NCI-H1436 treated with DMSO at 0.1 percent for 48 hours (cell line): Measurements from ENCODE around the gene PTRHD1.
"Not testable (repeated sequence)": the region's sequence is repeated elsewhere in the genome, so short reads cannot be mapped to it uniquely, and the experiment has no call there.

Experiments used
- DNase-seq: peaks from one replicate; lab custom pipeline; 2025; lab: John Stamatoyannopoulos, UW

PTRHD1 gene

GRCh38 chr2:24809316-24810007 lies 16.3 kb upstream of the PTRHD1 start:
- no peak for DNase-seq

- DNase-seq: no peak
Measured at GRCh38 chr2:24806661-24807036, 13.5 kb upstream of the PTRHD1 start.

DNA sequence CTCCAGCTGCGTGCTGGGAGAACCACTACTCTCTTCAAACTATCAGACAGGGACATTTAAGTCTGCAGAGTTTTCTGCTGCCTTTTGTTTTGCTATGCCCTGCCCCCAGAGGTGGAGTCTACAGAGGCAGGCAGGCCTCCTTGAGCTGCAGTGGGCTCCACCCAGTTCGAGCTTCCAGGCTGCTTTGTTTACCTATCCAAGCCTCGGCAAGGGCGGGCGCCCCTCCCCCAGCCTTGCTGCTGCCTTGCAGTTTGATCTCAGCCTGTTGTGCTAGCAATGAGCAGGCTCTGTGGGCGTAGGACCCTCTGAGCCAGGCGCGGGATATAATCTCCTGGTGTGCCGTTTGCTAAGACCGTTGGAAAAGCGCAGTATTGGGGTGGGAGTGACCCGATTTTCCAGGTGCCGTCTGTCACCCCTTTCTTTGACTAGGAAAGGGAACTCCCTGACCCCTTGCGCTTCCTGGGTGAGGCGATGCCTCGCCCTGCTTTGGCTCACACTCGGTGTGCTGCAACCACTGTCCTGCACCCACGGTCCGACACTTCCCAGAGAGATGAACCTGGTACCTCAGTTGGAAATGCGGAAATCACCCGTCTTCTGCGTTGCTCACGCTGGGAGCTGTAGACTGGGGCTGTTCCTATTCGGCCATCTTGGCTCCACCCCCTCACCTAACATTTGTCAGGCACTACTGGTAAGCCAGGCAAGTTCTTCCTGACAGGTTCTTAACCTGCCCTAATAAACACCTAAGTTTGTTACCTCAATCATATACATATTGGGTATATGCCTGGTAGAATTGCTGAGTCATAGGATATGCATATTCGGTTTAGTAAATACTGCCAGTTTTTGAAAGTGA lies 12.8 kb upstream of the PTRHD1 start:
- DNase-seq: not testable (repeated sequence)

GRCh38 chr2:24800487-24800886 lies 7.3 kb upstream of the PTRHD1 start:
- not testable (repeated sequence) for DNase-seq

GRCh38 chr2:24797644-24798043 lies 4.5 kb upstream of the PTRHD1 start:
- no peak for DNase-seq

- DNase-seq: no peak
Measured at GRCh38 chr2:24793761-24794435, 707 bp upstream of the PTRHD1 start.

DNA sequence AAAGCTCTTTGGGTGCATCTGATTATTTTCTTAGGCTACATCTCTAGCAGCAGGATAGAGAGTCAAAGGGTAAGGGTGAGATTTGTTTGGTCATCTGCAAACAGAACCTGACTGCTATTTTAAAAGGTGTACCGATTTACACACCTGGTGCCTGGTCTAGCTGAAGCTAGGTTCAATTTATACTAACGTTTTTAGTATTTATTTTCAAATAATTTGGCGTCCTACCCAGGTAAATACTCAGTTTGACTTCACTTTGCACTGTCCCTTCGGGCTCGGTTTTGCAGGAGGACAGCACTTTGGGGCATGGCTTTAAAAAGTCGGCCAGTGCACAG lies 683 bp downstream of the PTRHD1 start:
- DNase-seq: no peak

GRCh38 chr2:24791452-24791851 lies 1.7 kb downstream of the PTRHD1 start:
- DNase-seq: no peak

DNA sequence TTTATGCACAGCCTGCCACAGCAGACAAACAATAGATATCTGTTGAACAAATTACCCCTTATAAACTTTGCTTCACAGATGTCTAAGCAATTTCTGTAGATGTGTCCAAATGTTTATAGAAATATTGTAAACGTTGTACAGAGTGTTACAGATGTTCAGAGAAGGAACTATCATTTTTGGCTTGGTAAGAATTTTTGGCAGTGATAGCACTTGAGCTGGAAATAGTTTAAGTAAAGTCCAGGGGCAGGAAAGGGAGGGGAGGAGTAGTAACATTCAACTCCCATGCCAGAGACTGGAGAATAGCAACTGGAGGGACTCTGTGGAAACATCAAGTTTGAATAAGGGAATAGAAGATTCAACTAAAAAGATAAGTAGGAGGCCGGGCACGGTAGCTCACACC lies 4.4 kb downstream of the PTRHD1 start:
- no peak for DNase-seq

DNA sequence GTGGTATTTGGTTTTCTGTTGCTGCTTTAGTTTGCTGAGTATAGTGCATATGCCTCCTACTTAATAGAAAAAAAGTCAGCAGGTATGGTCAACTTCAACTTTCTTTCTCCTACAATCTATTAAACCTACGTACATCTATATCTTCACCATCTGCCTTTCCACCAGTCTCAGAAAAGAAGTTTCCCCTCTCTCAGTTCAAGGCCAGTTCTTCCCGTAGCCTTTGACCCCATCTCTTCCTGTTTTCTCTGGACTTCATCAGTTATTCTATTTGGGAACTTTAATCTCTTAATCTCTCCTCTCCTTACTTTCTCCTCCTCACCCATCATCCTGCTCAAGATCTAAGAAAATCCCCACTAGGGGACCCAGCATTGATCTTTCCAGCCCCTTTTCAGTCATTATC lies 5.7 kb downstream of the PTRHD1 start:
- no peak for DNase-seq

DNA sequence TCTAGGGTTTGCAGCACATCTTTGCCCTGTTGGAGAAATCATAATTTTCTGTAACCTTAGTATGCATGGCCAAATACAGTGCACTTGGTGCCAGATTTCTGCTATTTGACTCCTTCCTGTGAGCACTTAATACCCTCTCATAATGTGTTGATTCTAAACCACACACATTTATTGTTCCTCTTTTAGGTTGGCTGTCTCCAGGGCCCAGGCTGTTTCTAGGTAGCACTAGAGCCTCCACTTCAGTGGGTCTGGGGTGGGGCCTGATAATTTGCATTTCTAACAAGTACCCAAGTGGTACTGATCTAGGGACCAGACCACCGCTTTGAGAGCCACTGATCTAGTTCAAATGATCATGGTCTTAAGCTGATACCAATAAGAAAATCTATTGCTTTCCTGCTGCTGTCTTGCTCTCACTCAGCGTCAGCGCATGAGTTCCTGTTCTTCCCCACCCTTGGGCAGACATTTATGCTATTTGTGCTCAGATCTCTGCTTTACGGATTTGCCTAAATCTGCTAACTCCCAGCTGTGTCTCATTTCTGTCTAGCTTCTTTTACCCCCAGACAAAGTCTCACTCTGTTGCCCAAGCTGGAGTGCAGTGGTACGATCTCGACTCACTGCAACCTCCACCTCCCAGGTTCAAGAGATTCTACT lies 7.4 kb downstream of the PTRHD1 start:
- DNase-seq: peak; percentile 73

DNA sequence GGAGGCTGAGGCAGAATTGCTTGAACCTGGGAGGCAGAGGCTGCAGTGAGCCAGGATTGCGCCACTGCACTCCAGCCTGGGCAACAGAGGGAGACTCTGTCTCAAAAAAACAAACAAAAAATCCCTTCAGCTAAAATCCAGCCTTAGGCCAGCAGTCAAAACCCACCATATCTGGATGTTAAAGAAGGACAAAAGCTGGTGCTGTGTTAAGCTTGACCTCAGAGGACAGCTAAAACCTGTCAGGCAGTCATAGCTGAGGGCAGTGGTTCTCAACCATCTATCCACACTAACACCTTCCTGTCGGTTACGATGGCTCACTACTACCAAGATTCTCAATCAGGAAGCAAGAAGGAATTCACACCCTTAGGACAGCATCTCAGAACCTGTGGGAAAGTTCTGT lies 9.6 kb downstream of the PTRHD1 start:
- DNase-seq: no peak

DNA sequence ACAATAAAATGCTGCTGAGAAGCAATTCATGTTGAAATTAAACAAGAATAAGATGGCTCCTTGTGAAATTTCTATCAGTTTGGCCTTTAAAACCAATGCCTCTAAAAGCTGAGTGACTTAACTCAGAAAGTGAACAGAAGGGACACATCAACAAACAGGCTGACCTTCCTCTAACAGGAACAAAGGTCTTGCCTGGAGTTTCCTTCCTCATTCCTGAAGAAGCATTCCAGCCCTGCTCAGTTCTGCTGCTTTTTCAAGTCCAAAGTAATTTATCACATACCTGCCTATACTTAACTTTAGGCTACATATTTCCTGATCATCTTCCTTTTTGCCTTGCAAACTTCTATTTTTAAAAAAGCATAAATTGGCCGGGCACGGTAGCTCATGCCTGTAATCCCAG lies 14.1 kb downstream of the PTRHD1 start:
- DNase-seq: no peak

DNA sequence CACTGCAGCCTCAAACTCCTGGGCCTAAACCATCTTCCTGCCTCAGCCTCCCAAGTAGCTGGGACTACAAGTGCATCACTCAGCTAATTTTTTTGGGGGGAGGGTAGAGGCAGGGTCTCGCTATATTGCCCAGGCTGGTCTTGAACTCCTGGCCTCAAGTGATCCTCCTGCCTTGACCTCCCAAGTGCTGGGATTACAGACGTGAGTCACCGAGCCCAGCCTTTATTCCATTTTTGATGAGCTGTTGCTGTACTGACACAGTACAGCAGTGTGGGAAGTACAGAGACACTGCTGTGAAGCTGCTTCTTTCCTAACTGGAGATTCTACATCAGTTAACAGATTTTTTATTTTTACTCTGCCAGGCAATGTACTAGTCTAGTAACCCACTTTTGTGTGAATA lies 18.8 kb downstream of the PTRHD1 start:
- no peak for DNase-seq

- DNase-seq: no peak
Measured at GRCh38 chr2:24771764-24772586, 21.2 kb downstream of the PTRHD1 start.

DNA sequence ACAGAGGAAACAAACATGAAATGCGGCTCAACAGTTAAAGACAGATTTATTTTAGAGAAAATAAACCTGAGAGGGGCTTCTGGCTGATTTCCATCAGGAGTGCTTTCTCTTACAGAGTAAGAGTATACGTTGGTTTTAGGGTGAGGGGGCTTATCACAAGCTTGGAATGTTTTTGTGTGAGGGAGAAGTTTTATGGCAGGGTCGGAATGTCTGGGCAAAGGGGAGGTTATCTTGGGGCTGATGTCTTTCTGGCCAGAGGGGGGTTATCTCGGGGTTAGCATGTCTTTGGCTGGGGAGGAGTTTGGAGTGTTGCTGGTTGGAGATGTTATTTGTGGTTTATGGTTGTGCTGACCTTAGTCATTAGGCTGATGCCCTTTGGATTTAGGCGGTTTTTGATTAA lies 22.1 kb downstream of the PTRHD1 start:
- no peak for DNase-seq

DNA sequence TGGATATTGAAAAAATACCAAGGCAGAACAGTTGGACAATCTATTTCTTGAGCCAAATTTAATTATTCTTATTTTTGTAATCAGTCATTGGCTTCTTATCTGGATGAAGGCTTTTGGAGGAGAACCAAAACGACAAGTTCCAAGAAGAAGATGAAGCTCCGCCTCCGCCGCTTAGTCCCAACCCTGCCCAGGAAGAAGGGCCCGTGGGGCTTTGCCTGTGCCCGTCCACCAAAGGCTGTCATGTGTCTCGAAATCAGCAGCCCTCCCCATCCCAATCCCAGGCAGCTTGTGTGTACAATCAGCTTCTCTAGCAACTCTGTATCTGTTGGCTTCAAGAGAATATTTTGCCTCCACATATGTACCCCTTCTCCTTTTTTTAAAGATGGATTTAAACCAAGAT lies 24.6 kb downstream of the PTRHD1 start:
- no peak for DNase-seq

DNA sequence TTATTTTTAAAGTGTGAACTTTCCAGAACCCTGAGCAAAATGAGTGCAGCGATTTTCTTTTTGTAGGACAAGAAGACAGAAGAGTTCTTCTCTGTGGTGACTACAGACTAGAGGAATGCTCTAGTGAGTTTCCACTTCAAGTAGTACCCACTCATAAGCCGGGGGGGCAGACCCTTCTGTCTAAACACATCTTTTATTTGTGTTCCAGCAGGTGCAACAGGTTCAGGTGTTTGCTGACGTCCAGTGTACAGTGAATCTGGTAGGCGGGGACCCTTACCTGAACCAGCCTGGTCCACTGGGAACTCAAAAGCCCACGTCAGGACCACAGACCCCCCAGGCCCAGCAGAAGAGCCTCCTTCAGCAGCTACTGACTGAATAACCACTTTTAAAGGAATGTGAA lies 25.2 kb downstream of the PTRHD1 start:
- no peak for DNase-seq

DNA sequence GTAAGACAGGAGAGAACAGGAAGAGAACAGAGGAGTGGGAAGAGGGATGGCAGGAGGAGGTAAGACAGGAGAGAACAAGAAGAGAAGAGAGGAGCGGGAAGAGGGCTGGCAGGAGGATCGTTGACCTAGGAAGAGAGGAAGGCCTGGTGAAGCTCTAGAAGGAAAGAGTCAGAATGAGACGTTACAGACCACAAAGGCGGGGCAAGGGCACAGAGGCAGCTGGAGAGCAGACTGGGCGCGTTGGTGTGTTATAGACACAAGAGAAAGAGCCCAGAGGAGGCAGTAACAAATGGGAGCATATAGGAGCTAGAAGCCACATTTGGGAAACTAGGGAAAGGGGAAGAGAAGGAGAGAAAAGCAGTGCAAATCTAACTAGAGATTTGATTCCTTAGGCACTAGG lies 26.6 kb downstream of the PTRHD1 start:
- DNase-seq: no peak

DNA sequence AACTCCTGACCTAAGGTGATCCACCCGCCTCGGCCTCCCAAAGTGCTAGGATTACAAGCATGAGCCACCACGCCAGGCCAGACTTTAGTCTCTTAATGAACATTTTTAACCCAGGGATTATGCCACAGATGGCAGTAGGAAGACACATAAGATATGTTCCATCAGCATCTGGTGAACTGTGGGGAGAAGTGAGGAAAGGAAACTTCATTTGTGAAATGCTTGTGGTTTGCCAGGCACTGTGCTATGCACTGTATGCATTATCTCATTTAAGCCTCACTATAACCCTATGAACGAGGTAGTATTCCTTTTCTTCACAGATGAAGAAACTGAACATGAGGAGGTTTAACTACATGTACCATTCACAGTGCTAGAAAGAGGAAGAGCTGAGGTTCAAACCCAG lies 29.3 kb downstream of the PTRHD1 start:
- no peak for DNase-seq

- DNase-seq: no peak
Measured at GRCh38 chr2:24762518-24762917, 30.7 kb downstream of the PTRHD1 start.

DNA sequence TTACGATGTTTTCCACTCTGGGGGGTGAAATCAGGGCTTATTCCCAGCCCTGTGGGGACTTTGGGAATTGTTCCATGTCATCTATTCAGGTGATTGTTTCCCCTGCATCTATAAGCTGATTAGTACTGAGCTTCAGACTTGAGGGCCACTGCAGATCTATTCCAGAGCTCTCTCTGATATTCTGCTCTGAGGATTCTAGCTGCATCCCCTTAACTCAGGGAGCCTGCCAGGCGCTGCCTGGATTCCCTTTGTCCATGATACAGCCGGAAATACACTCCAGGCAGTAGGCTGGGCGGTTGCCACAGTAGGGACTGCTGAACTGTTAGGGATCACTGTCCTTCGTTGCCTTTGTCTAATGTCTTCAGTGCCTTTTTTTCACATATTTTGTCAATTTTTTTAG lies 31.3 kb downstream of the PTRHD1 start:
- DNase-seq: no peak
